Activated CD4-positive, alpha-beta T cell treated with anti-CD3 and anti-CD28 coated beads, Interleukin-2, amount 10 ng/mL, durations not matched to agents 24 days and 14 days (primary cell): ENCODE measurements around the gene DYNC2I2. TPM values are rescaled to one million over a fixed set of nuclear protein-coding genes. Genes with fewer than 3 reads are reported as not detected.
"Not testable (repeated sequence)": the region's sequence is repeated elsewhere in the genome, so short reads cannot be mapped to it uniquely, and the experiment has no call there.

ENCODE experiments used
- DNase-seq: peaks from one replicate; pipeline ENCODE4 v3.0.0; 2022
- H3K27ac Mint-ChIP-seq: one replicate; pipeline ENCODE4 v1.8.0; 2022; ENCODE audit warnings: mild to moderate bottlenecking, mixed read lengths
- H3K27me3 Mint-ChIP-seq: one replicate; pipeline ENCODE4 v1.8.0; 2022; ENCODE audit warnings: mixed read lengths
- H3K36me3 Mint-ChIP-seq: one replicate; pipeline ENCODE4 v1.8.0; 2022; ENCODE audit warnings: low read depth, mild to moderate bottlenecking, mixed read lengths
- H3K4me1 Mint-ChIP-seq: one replicate; pipeline ENCODE4 v1.8.0; 2021; ENCODE audit warnings: mixed read lengths
- H3K4me3 Mint-ChIP-seq: one replicate; pipeline ENCODE4 v1.8.0; 2022; ENCODE audit warnings: mild to moderate bottlenecking, moderate library complexity, mixed read lengths
- H3K9me3 Mint-ChIP-seq: one replicate; pipeline ENCODE4 v1.8.0; 2021; ENCODE audit warnings: mixed read lengths
- intact Hi-C: fragments of 100-400 bp; cut with micrococcal nuclease; formaldehyde crosslinking; loops from one replicate; pipeline ENCODE4 v1.15.1; 2023
- total RNA-seq: library from RNA; stranded (reverse); gene quantifications from 2 replicates; pipeline ENCODE4 v1.2.3, GENCODE V29; 2022

DYNC2I2 gene
- total RNA-seq, 1 donor from 2014 or later: 47.4 TPM

- no peaks in the 10 kb centered on the region for H3K27me3 Mint-ChIP-seq
- H3K4me1 Mint-ChIP-seq: no peaks in the 10 kb centered on the region
- peaks cover 64% of the 10 kb centered on the region for H3K36me3 Mint-ChIP-seq
- intact Hi-C loops: no loop called here
- DNase-seq: no peak
- no peak overlapping the region for H3K4me3 Mint-ChIP-seq
- H3K27ac Mint-ChIP-seq: no peak overlapping the region
- H3K9me3 Mint-ChIP-seq: no peaks in the 10 kb centered on the region
Observed at GRCh38 chr9:128607642-128608350, 48.9 kb downstream of the DYNC2I2 start.

DNA sequence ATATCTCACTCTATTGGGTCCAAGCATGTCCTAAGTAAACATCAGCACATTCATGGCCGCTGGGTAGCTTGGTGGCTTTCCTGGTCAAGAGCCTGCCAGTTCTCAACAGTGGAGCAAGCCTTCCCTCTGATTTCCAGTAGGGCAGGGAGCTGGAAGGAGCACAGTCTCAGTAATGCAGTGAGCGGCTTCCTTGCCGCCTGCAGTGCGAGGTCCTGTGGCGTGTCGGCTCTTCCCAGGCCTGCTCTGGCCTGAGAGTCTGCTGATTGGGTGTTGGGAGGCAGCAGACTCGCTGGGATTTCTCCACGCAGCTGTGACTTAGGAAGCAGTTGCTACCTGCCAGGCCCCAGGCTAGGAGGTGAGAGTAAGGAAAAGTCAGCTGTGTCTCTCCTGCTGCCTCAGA, 53.0 kb downstream of the DYNC2I2 start:
- H3K4me1 Mint-ChIP-seq: peaks cover 2% of the 10 kb centered on the region
- no peak overlapping the region for H3K4me3 Mint-ChIP-seq
- intact Hi-C loops: no loop called here
- peak overlapping the region; percentile 4 for H3K27ac Mint-ChIP-seq
- H3K27me3 Mint-ChIP-seq: no peaks in the 10 kb centered on the region
- DNase-seq: no peak
- peaks cover 59% of the 10 kb centered on the region for H3K36me3 Mint-ChIP-seq
- no peaks in the 10 kb centered on the region for H3K9me3 Mint-ChIP-seq

GRCh38 chr9:128600099-128600498, 56.5 kb downstream of the DYNC2I2 start:
- Mint-ChIP-seq H3K27me3 (no peaks in the 10 kb centered on the region), H3K4me3 (no peak overlapping the region), H3K27ac (peak overlapping the region; percentile 28), H3K36me3 (peaks cover 56% of the 10 kb centered on the region), H3K4me1 (peaks cover 2% of the 10 kb centered on the region), H3K9me3 (no peaks in the 10 kb centered on the region)
- intact Hi-C loops: no loop called here
- DNase-seq: no peak

DNA sequence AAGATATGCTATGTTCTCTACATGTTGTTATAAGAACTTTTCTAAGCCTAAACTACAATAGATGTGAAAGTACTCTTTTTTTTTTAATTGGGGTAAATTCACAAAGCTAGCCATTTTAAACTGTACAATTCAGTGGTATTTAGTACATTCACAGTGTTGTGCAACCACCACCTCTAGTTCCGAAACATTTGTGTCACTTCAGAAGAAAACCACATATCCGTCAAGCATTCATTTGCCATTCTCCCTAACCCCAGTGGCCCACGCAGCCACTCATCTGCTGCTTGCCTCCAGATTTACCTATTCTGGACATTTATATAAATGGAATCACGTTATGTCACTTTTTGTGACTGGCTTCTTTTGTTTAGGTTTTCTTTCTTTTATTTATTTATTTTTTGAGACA, 61.2 kb downstream of the DYNC2I2 start:
- Mint-ChIP-seq H3K4me3 (no peak overlapping the region), H3K27ac (no peak overlapping the region), H3K4me1 (peaks cover 2% of the 10 kb centered on the region), H3K9me3 (no peaks in the 10 kb centered on the region), H3K27me3 (no peaks in the 10 kb centered on the region), H3K36me3 (peaks cover 64% of the 10 kb centered on the region)
- no peak for DNase-seq
- intact Hi-C loops: no loop called here

DNA sequence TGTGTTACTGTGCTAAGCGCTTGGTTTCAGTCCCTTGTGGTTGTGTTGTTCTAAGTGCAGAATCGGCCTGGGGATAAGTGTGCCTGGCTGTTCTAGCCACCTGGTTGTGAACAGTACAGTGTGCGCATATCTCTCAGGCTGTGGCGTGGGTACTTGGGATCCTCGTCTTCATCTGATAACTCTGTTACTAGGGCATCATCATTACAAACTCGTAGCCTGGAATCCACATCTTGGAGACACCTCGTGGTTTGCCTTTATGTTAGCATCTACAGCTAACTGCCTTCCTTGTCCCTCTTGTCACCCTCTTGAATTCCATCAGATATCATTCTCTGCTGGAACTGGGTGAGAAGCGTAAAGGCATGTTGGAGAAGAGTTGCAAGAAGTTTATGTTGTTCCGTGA, 62.8 kb downstream of the DYNC2I2 start:
- H3K4me1 Mint-ChIP-seq: no peaks in the 10 kb centered on the region
- intact Hi-C loops: no loop called here
- no peaks in the 10 kb centered on the region for H3K9me3 Mint-ChIP-seq
- no peak overlapping the region for H3K27ac Mint-ChIP-seq
- DNase-seq: no peak
- no peaks in the 10 kb centered on the region for H3K27me3 Mint-ChIP-seq
- H3K36me3 Mint-ChIP-seq: peaks cover 57% of the 10 kb centered on the region
- H3K4me3 Mint-ChIP-seq: no peak overlapping the region

- no peak for DNase-seq
- Mint-ChIP-seq H3K4me1 (peaks cover 2% of the 10 kb centered on the region), H3K9me3 (no peaks in the 10 kb centered on the region), H3K27ac (no peak overlapping the region), H3K36me3 (peaks cover 58% of the 10 kb centered on the region), H3K27me3 (no peaks in the 10 kb centered on the region), H3K4me3 (no peak overlapping the region)
- intact Hi-C loops: no loop called here
Observed at GRCh38 chr9:128593039-128593438, 63.6 kb downstream of the DYNC2I2 start.

GRCh38 chr9:128588581-128589233, 67.9 kb downstream of the DYNC2I2 start:
- no peaks in the 10 kb centered on the region for H3K9me3 Mint-ChIP-seq
- intact Hi-C loops: no loop called here
- peak overlapping the region; percentile 63 for H3K27ac Mint-ChIP-seq
- H3K4me3 Mint-ChIP-seq: no peak overlapping the region
- peaks cover 72% of the 10 kb centered on the region for H3K36me3 Mint-ChIP-seq
- peaks cover 14% of the 10 kb centered on the region for H3K4me1 Mint-ChIP-seq
- no peak for DNase-seq
- no peaks in the 10 kb centered on the region for H3K27me3 Mint-ChIP-seq

GRCh38 chr9:128587453-128587852, 69.2 kb downstream of the DYNC2I2 start:
- intact Hi-C loops: no loop called here
- H3K27me3 Mint-ChIP-seq: no peaks in the 10 kb centered on the region
- H3K27ac Mint-ChIP-seq: peak overlapping the region; percentile 60
- peaks cover 14% of the 10 kb centered on the region for H3K4me1 Mint-ChIP-seq
- peaks cover 72% of the 10 kb centered on the region for H3K36me3 Mint-ChIP-seq
- peak overlapping the region; percentile 38 for H3K4me3 Mint-ChIP-seq
- no peaks in the 10 kb centered on the region for H3K9me3 Mint-ChIP-seq
- DNase-seq: peak; percentile 88

DNA sequence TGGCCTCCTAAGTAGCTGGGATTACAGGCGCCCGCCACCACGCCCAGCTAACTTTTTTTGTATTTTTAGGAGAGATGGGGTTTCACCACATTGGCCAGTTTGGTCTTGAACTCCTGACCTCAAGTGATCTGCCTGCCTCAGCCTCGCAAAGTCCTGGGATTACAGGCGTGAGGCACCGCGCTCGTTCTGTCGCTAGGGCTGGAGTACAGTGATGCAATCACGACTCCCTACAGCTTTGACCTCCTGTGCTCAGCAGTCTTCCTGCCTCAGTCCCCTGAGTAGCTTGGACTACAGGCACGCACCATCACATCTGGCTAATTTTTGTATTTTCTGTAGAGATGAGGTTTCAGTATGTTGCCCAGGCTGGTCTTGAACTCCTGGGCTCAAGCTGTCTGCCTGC, 69.7 kb downstream of the DYNC2I2 start:
- Mint-ChIP-seq H3K27ac (peak overlapping the region; percentile 60), H3K36me3 (peaks cover 73% of the 10 kb centered on the region), H3K4me1 (peaks cover 14% of the 10 kb centered on the region)
- H3K4me3 Mint-ChIP-seq, H3K27me3 Mint-ChIP-seq, intact Hi-C loops, H3K9me3 Mint-ChIP-seq, DNase-seq: not testable (repeated sequence)

GRCh38 chr9:128585155-128585554, 71.5 kb downstream of the DYNC2I2 start:
- H3K4me3 Mint-ChIP-seq, H3K27ac Mint-ChIP-seq, DNase-seq, intact Hi-C loops, H3K27me3 Mint-ChIP-seq, H3K9me3 Mint-ChIP-seq: not testable (repeated sequence)
- peaks cover 73% of the 10 kb centered on the region for H3K36me3 Mint-ChIP-seq
- peaks cover 14% of the 10 kb centered on the region for H3K4me1 Mint-ChIP-seq

Other genes with a start within 250 kb of the DYNC2I2 start
- gene CERCAM, start 236.0 kb downstream of the DYNC2I2 start, total RNA-seq: 1.3 and 1.6 TPM in 2 replicates
- gene ODF2, start 200.8 kb downstream of the DYNC2I2 start, total RNA-seq: 60.8 and 64.8 TPM in 2 replicates
- 53.3 and 54.1 TPM in 2 replicates for gene GLE1, start 152.1 kb downstream of the DYNC2I2 start, total RNA-seq
- gene SPTAN1, start 104.3 kb downstream of the DYNC2I2 start, total RNA-seq: 240 and 249 TPM in 2 replicates
- 831 and 846 TPM in 2 replicates for gene SET, start 32.4 kb upstream of the DYNC2I2 start, total RNA-seq
- gene PKN3, start 45.7 kb upstream of the DYNC2I2 start, total RNA-seq: 22.9 and 24.3 TPM in 2 replicates
- 46.9 and 48.4 TPM in 2 replicates for gene ZDHHC12, start 67.3 kb upstream of the DYNC2I2 start, total RNA-seq
- 12.3 and 14.4 TPM in 2 replicates for gene ZER1, start 115.1 kb upstream of the DYNC2I2 start, total RNA-seq
- gene TBC1D13, start 130.4 kb upstream of the DYNC2I2 start, total RNA-seq: 19.2 and 19.9 TPM in 2 replicates
- gene ENDOG, start 161.7 kb upstream of the DYNC2I2 start, total RNA-seq: 22.9 and 23.3 TPM in 2 replicates
- gene SPOUT1, start 172.9 kb upstream of the DYNC2I2 start, total RNA-seq: 149 and 154 TPM in 2 replicates
- 11.7 and 14.4 TPM in 2 replicates for gene KYAT1, start 225.1 kb upstream of the DYNC2I2 start, total RNA-seq
- gene LRRC8A, start 225.3 kb upstream of the DYNC2I2 start, total RNA-seq: 27.7 and 28.4 TPM in 2 replicates